Activated effector memory CD4-positive, alpha-beta T cell treated with anti-CD3 and anti-CD28 coated beads, Interleukin-2, amount 50 U/mL, for 16 hours (primary cell): ENCODE results near the gene RNFT2.
A peak's percentile ranks its signal among the peaks of the same experiment; 100 is the strongest.

Experiments used
- DNase-seq: peaks from one replicate; pipeline ENCODE4 v3.0.0-alpha.2; 2020

RNFT2 gene

GRCh38 chr12:116838365-116838764 is 100.2 kb downstream of the RNFT2 start:
- DNase-seq = no peak

- DNase-seq = no peak
Observed at GRCh38 chr12:116839287-116839830, 101.2 kb downstream of the RNFT2 start.

GRCh38 chr12:116843085-116843484 is 105.0 kb downstream of the RNFT2 start:
- DNase-seq = no peak

- no peak for DNase-seq
Observed at GRCh38 chr12:116849216-116849615, 111.1 kb downstream of the RNFT2 start.

- no peak for DNase-seq
Observed at GRCh38 chr12:116852303-116852702, 114.2 kb downstream of the RNFT2 start.

GRCh38 chr12:116853507-116853906 is 115.4 kb downstream of the RNFT2 start:
- DNase-seq = no peak

DNA sequence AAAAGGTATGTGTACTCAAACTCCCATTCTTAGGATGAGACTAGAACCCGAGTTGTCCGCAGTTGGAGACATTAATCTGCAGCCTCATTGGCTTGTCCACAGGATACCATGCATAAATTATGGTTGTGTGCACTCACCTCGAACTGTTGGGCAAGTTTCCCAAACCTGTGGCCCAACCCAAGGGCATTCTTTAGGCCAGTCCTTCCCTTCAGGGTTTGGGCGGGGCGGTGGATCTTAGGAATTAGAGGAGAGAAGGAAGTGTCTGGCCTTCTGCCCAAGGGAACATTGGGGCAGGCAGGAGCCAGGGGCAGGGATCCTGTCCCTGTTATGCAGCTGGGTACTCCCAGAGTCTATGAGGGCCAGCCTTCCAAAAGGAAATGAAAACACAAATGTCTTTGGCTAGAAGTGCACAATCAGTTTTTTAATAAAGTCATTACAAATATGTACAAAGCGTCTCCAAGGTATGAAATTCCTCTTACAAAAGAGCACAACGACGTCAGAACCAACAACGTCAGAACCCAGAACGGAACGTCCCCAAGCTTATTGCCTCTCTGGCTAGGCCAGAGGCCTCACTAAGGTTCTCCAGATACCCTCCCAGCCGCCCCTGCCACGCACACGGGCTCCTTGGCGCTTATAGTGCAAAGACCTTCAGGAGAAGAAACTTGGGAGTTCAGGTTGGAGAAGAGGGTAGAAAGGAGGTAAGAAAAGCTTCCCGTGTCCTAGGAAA is 117.8 kb downstream of the RNFT2 start:
- no peak for DNase-seq

- DNase-seq = no peak
Observed at GRCh38 chr12:116856729-116857128, 118.6 kb downstream of the RNFT2 start.

- no peak for DNase-seq
Observed at GRCh38 chr12:116859079-116859478, 121.0 kb downstream of the RNFT2 start.

- DNase-seq = no peak
Observed at GRCh38 chr12:116860263-116860662, 122.1 kb downstream of the RNFT2 start.

DNA sequence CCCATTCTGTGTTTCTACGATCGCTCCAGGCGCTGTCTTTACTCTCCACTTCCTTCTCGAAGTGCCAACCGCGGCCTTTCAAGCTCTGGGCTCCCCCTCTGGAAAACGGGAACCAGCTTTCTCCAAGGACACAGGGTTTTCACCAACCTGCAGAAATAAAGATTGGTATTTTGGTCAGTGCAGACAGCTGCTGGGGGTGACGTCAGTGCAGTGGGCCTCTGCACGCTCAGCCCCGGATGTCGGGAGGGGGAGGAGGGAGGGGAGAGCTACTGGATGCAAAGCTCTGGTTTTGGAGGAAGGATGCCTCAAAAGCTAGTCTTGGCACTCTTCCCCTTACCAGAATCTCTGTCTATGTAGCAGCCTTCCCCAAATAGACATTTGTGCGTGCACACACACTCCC is 123.2 kb downstream of the RNFT2 start:
- peak; percentile 69 for DNase-seq

GRCh38 chr12:116862167-116862566 is 124.1 kb downstream of the RNFT2 start:
- no peak for DNase-seq

DNA sequence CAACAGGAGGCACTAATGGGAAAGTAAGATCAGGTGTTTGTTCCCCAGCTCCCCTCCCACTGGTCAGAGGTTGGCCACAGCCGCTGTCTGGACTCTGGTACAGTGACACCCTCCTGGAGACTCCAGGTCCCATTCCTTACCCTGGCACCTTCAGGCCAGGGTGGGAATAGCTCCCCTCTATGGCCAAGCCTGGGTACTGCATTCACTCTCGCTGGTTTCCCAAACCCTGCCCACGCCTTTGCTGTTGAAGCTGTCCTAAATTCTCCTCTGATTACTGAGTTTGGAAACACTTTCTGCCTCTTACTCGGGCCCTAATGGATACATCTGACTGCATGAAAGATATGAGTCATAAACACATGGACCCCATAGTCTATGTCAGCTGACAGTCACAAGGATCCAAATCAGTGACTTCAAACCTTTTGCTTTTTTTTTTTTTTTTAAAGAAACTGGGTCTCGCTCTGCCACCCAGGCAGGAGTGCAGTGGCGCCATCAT is 125.2 kb downstream of the RNFT2 start:
- no peak for DNase-seq

DNA sequence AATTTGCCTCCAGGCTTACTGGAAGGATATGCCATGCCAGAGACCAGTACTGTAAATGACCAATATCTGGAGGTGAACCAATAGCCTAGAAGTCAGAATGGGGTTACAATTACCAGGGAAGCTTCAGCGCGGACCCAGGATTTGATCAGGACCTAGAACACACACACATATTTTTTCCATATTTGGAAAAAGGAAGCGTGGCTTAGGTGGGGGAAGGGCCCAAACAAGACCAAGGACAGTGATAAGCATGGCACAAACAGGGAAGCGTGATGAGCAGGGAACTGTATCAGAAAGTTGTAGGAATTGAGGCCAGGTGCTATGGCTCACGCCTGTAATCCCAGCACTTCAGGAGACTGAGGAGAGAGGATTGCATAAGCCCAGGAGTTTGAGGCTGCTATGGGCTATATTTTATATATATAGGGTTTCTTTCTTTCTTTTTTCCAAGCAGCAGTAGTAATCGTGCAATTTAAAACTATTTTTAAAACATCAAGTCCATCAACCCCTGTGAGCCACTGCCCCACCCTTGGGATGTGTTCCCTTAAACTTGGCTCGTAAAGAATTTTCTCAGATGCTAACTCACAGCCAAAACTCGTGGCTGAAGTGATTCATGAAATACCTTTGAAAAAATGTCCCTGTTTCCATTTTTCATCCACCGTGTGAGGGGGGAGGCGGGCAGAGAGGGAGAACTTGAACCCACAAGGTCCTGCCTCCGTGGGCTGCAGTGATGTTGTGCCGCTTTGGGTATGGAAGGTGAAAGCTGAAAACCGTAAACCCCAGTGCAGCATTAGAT is 126.5 kb downstream of the RNFT2 start:
- DNase-seq = no peak

DNA sequence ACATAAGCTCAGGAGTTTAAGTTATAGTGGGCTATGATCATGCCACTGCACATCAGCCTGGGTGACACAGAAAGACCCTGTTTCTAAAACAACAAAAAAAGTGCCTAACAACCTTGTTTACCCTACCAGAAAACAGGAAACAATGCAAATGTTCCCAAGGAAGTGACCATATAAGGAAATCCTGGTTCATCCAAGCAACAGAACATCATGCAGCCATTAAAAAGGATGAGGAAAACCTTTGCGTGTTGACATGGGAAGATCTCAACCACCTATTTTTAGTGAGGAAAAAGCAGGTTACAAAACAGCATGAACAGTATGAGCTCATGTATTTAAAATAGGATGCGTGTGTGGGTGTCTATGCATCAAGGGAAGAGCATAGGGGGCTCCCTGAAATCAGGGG is 129.4 kb downstream of the RNFT2 start:
- no peak for DNase-seq

- no peak for DNase-seq
Observed at GRCh38 chr12:116870306-116870705, 132.2 kb downstream of the RNFT2 start.

GRCh38 chr12:116874324-116874995 is 136.3 kb downstream of the RNFT2 start:
- DNase-seq = no peak

GRCh38 chr12:116876151-116876869 is 138.2 kb downstream of the RNFT2 start:
- no peak for DNase-seq

DNA sequence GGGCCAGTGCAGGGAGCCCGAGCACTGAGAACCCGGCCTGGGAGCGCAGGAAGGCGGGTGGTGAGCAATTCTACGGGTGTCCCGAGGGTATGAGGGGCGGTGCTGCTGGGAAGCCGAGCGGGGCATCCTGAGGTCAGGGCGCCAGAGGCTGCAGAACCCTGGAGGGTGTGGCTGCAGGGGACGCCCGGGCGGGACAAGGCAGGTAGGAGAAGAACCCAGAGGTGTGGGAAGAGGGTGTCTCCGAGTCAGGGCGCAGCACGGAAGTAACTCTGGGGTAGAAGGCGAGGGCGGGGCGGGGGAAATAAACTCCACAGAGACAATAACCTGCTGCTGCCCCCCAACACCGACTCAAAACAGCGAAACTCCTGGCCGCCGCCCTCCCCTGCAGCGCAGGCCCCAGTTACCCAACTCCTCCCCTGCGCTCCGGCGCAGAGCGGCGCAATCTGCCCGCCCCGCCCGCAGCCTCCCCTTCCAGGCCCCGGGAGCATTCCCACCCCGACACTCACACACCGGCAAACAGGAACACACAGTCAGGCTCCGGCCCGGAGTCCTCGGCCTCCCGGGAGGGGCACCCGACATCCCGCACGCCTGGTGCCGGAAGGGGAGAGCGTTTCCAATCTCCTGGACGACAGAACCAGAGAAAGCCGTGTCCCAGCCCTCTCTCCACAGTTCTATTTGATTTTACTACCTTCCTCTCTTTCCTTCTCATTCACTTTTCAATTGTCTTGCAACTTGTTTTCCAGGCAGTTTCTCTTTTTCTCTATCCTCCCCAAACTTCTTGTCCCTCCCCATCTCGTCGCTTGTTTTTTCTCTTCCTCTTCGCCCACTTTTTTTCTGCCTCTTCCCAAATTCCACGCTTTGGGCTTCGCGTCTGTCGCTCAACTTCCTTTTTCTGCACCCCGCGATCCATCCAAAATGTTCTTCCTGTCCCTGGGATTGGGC is 140.7 kb downstream of the RNFT2 start:
- DNase-seq = no peak

- no peak for DNase-seq
Observed at GRCh38 chr12:116879509-116880212, 141.5 kb downstream of the RNFT2 start.
